Pancreas (tissue), 10 donors: ENCODE measurements around the gene TAF1C. TPM values are rescaled to one million over a fixed set of nuclear protein-coding genes. Genes with fewer than 3 reads are reported as not detected.
A peak's percentile ranks its signal among the peaks of the same experiment; 100 is the strongest.

Experiments used
- ATAC-seq, 4 donors: fragments of 200-7000 bp; cut with Tn5 transposase; one replicate each; pipeline versions ENCODE4 v1.8.0 to v1.9.1; 2020; ENCODE audit warnings: mild to moderate bottlenecking in 4 of 4, moderate library complexity in 4 of 4
- DNase-seq, 6 donors: peaks; one replicate each; pipeline ENCODE4 v3.0.0-alpha.2; 2020
- FAIRE-seq: peaks from 2 replicates; lab custom pipeline; 2012; peaks lifted over from hg19 to GRCh38; lab: Jason Lieb, UNC
- H3K27ac ChIP-seq, 4 donors: fragments of 200-600 bp; sonication (generic); 1 replicate in 3 of 4; 2 replicates in 1 of 4; pipeline versions ENCODE4 v1.5.0 to v1.8.0; 2020
- H3K27me3 ChIP-seq, 4 donors: fragments of 200-600 bp; one replicate each; pipeline ENCODE4 v1.8.0; 2021
- H3K36me3 ChIP-seq, 3 donors: fragments of 200-600 bp; sonication (generic) in 1 of 3; one replicate each; pipeline versions ENCODE4 v1.5.0 to v1.8.0; 2020 to 2021
- H3K4me1 ChIP-seq, 3 donors: fragments of 200-600 bp; one replicate each; pipeline ENCODE4 v1.8.0; 2021
- H3K4me3 ChIP-seq, 4 donors: fragments of 200-600 bp; sonication (generic) in 2 of 4; one replicate each; pipeline versions ENCODE4 v1.5.0 to v1.8.0; 2020 to 2021
- H3K9me3 ChIP-seq, 4 donors: fragments of 200-600 bp; one replicate each; pipeline ENCODE4 v1.8.0; 2021
- WGBS, 2 donors: extraction: QIAGEN DNeasy Blood & Tissue Kit; methylation state at CpG; one replicate each; pipeline ENCODE4 v1.1.7; 2013; 5-methylcytosine and 5-hydroxymethylcytosine counted together
- intact Hi-C, 3 donors: fragments of 100-400 bp; cut with DNase I; formaldehyde crosslinking; loops; one replicate each; pipeline versions ENCODE4 v1.11.1 to v1.14.2; 2022
- polyA plus RNA-seq, 2 donors: library from polyadenylated mRNA; stranded (reverse); fragments of 200-250 nt; gene quantifications; one replicate each; pipeline ENCODE4 v1.2.3, GENCODE V29; 2013
- total RNA-seq, 6 donors: library from RNA; stranded (reverse); fragmentation: NEBNext Ultra II Directional in 4 of 6; extraction: Animal tissue kit (Norgen Biotek cat#: 25700) in 4 of 6; gene quantifications; one replicate each; pipeline versions ENCODE4 v1.2.1 to v1.2.4, GENCODE V29; 2021 to 2023
- TF ChIP-seq, protein P1 (sequence below), 4 donors: fragments of 200-600 bp; sonication (generic) in 3 of 4; IDR thresholded peaks; one replicate each; pipeline versions ENCODE4 v1.5.0 to v1.8.0; 2021; ENCODE audit warnings: antibody characterized with exemption in 4 of 4
- donor health status: healthy with polysubstance abuse.
- donor health status: DM: no; HTN: no; CAD: no; lungs with moderate emphysema.
- donor health status: DM: no; HTN: no; CAD: no.
- donor health status: control.
- donor health status: control.
- donor health status: Bipolar disorder and iron deficiency.
- donor health status: DM: yes; HTN: yes; CAD: no.
- donor health status: DM: no; HTN: no; CAD: no.
- donor health status: DM: no; HTN: no; CAD: no.
- donor health status: DM: yes; HTN: yes; CAD: no.

TAF1C gene
- total and polyA plus RNA-seq, 8 donors = 14.9 to 130 (median 23.1) TPM

DNA sequence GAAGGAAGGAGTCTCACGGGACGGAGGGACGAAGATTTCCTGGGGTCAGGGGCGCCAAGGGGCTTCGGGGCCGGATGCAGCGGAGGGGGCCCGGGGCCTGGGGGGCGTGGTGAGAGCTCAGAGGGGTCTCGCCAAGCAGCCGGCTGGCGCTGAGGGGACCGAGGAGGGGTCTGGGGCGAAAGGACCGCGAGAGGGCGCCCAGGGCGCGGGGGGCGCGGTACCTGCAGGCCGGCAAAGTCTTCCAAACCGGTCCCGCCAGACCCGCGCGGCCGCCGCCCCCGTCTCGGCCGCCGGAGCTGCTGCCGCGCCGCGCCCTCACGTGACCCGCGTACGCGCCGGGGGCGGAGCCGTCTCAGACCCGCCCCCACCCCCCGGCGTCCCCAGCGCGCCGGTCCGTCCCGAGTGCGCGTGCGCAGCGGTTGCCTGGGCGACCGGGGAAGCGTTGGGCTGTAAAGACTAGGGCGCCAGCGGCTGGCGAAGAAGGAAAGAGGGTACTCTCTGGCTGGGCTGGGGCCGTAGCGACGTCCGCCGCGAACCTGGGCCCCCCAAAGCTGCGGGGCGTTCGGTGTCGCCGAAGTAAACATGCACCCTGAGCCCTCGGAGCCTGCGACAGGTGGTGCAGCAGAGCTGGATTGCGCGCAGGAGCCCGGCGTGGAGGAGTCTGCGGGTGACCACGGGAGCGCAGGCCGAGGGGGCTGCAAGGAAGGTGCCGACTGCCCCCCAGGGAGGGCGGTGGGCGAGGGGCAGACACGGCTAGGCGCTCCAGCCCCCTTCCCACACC, 41.8 kb downstream of the TAF1C start, which contains the start of the genes DNAAF1 and HSDL1:
Gene DNAAF1 (plus strand): TSS at position 450 of the 781 bp plus-strand sequence. CDS start 133 bp downstream, at position 583.
Gene HSDL1 (minus strand): TSS at position 319 of the 781 bp plus-strand sequence. CDS start 13,856 bp downstream, outside the sequence.
- no peak for FAIRE-seq
- DNase-seq = peak; percentile 83 to 100 (median 94)
- no peaks in the 10 kb centered on the region for H3K4me1 ChIP-seq
- TF ChIP-seq, protein P1, sequence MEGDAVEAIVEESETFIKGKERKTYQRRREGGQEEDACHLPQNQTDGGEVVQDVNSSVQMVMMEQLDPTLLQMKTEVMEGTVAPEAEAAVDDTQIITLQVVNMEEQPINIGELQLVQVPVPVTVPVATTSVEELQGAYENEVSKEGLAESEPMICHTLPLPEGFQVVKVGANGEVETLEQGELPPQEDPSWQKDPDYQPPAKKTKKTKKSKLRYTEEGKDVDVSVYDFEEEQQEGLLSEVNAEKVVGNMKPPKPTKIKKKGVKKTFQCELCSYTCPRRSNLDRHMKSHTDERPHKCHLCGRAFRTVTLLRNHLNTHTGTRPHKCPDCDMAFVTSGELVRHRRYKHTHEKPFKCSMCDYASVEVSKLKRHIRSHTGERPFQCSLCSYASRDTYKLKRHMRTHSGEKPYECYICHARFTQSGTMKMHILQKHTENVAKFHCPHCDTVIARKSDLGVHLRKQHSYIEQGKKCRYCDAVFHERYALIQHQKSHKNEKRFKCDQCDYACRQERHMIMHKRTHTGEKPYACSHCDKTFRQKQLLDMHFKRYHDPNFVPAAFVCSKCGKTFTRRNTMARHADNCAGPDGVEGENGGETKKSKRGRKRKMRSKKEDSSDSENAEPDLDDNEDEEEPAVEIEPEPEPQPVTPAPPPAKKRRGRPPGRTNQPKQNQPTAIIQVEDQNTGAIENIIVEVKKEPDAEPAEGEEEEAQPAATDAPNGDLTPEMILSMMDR (IDR thresholded peaks at IDR 0.05) = no peak
- 0 to 1% methylated on average over 50 to 89 of the region's 89 CpGs for WGBS, 2 donors
- H3K27me3 ChIP-seq = no peaks in the 10 kb centered on the region
- peak within 1 kb of the TSS; percentile 86 to 95 (median 91) for H3K4me3 ChIP-seq
- peak; percentile 96 to 99 (median 98) for ATAC-seq
- H3K27ac ChIP-seq = peak within 1 kb of the TSS; percentile 22 to 59 (median 52)
- no peaks in the 10 kb centered on the region for H3K36me3 ChIP-seq
- no peaks in the 10 kb centered on the region for H3K9me3 ChIP-seq
- intact Hi-C loops = no loop called here

- ATAC-seq (peak; percentile 41 to 64 (median 60)), DNase-seq (peak in 5 of 6 donors; percentile 16 to 78 (median 35)), FAIRE-seq (no peak)
- H3K4me1 ChIP-seq = no peaks in the 10 kb centered on the region
- 1 to 2% methylated on average over 39 of the region's 39 CpGs for WGBS, 2 donors
- intact Hi-C loops = no loop called here
- no peaks in the 10 kb centered on the region for H3K9me3 ChIP-seq
- peak overlapping the region; percentile 22 to 59 (median 52) for H3K27ac ChIP-seq
- H3K4me3 ChIP-seq = peak overlapping the region; percentile 86 to 95 (median 91)
- no peaks in the 10 kb centered on the region for H3K27me3 ChIP-seq
- no peaks in the 10 kb centered on the region for H3K36me3 ChIP-seq
- TF ChIP-seq, protein P1 (IDR thresholded peaks at IDR 0.05) = no peak
Observed at GRCh38 chr16:84144209-84144858, 42.5 kb downstream of the TAF1C start.

- 20 to 21% methylated on average over 13 of the region's 13 CpGs for WGBS, 2 donors
- no peaks in the 10 kb centered on the region for H3K27me3 ChIP-seq
- TF ChIP-seq, protein P1 (IDR thresholded peaks at IDR 0.05) = no peak
- no peaks in the 10 kb centered on the region for H3K9me3 ChIP-seq
- no peaks in the 10 kb centered on the region for H3K4me1 ChIP-seq
- ATAC-seq (no peak), DNase-seq (no peak), FAIRE-seq (no peak)
- H3K27ac ChIP-seq = no peak overlapping the region
- intact Hi-C loops = no loop called here
- H3K4me3 ChIP-seq = peak overlapping the region in 3 of 4 donors; percentile 88 to 95 (median 94)
- H3K36me3 ChIP-seq = no peaks in the 10 kb centered on the region
Observed at GRCh38 chr16:84143784-84144199, 43.1 kb downstream of the TAF1C start.

- TF ChIP-seq, protein P1 (IDR thresholded peaks at IDR 0.05) = no peak
- FAIRE-seq = no peak
Observed at GRCh38 chr16:84143081-84143480, 43.8 kb downstream of the TAF1C start.

More at GRCh38 chr16:84143081-84143480, 43.8 kb downstream of the TAF1C start:
- WGBS, 2 donors = 94 to 97% methylated on average over 1 of the region's 1 CpG
- H3K27me3 ChIP-seq = no peaks in the 10 kb centered on the region
- intact Hi-C loops = no loop called here
- no peak overlapping the region for H3K27ac ChIP-seq
- no peak overlapping the region for H3K4me3 ChIP-seq
- DNase-seq (no peak), ATAC-seq (no peak)
- no peaks in the 10 kb centered on the region for H3K36me3 ChIP-seq
- no peaks in the 10 kb centered on the region for H3K9me3 ChIP-seq
- no peaks in the 10 kb centered on the region for H3K4me1 ChIP-seq
